Astrocyte of the cerebellum (primary cell): Measurements from ENCODE around the gene ATF6B.

Experiments
- DNase-seq: peaks from one replicate; pipeline ENCODE4 v3.0.0-alpha.2; 2011; ENCODE audit warnings: low read depth
- H3K4me3 ChIP-seq: 2 replicates; pipeline ENCODE4 v1.5.1; 2011; ENCODE audit warnings: mild to moderate bottlenecking, low read depth, low read length, moderate library complexity
- in situ Hi-C: cut with HindIII; loops from 2 replicates; pipeline ENCODE4 v1.10.0; 2017; ENCODE audit warnings: low sequenced_read_pairs
- TF ChIP-seq, protein P1 (sequence below): IDR thresholded peaks from 2 replicates; pipeline ENCODE4 v1.5.1; 2012; ENCODE audit warnings: low read length, low read depth, moderate library complexity, mild to moderate bottlenecking; ENCODE audit errors: missing control alignments

Gene ATF6B

DNA sequence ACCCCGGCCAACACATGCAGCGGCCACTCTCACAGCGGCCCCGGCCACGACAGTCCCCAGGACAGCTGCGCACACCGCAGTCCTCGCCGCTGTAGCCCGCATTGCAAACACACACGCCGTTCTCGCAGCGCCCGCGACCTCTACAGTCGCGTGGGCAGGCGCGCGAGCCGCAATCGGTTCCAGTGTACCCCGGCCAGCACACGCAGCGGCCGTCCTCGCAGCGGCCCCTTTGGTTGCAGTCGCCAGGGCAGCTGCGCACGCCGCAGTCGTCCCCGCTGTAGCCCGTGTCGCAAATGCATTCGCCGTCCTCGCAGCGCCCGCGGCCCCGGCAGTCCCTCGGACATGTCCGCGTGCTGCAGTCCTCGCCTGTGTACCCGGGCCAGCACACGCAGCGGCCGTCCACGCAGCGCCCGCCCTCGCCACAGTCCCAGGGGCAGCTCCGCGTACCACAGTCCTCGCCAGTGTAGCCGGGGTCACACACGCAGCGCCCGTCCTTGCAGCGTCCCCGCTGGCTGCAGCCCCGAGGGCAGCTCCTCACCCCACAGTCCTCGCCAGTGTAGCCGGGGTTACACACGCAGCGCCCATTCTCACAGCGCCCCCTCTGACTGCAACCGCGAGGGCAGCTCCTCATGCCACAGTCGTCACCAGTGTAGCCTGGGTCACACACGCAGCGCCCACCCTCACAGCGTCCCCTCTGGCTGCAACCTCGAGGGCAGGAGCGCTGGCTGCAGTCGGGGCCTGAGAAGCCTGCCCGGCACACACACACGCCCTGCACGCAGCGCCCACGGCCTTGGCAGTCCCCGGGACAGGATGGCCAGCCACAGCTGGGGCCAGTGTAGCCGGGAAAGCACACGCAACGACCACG lies 31.4 kb downstream of the ATF6B start:
- in situ Hi-C loops, result no loop called here
- no peak overlapping the region for H3K4me3 ChIP-seq
- DNase-seq, result no peak
- TF ChIP-seq, protein P1, sequence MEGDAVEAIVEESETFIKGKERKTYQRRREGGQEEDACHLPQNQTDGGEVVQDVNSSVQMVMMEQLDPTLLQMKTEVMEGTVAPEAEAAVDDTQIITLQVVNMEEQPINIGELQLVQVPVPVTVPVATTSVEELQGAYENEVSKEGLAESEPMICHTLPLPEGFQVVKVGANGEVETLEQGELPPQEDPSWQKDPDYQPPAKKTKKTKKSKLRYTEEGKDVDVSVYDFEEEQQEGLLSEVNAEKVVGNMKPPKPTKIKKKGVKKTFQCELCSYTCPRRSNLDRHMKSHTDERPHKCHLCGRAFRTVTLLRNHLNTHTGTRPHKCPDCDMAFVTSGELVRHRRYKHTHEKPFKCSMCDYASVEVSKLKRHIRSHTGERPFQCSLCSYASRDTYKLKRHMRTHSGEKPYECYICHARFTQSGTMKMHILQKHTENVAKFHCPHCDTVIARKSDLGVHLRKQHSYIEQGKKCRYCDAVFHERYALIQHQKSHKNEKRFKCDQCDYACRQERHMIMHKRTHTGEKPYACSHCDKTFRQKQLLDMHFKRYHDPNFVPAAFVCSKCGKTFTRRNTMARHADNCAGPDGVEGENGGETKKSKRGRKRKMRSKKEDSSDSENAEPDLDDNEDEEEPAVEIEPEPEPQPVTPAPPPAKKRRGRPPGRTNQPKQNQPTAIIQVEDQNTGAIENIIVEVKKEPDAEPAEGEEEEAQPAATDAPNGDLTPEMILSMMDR, result peak; percentile 14

DNA sequence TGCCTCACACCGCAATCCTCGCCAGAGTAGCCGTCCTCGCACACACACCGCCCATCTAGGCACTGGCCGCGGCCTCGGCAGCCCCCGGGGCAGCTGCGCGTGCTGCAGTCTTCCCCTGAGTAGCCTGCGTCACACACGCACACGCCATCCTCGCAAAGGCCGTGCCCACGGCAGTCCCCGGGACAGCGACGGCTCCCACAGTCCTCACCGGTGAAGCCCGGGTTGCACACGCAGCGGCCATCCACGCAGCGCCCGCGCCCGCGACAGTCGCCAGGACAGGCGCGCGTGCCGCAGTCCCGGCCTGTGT lies 32.0 kb downstream of the ATF6B start:
- DNase-seq, result no peak
- TF ChIP-seq, protein P1, result no peak
- in situ Hi-C loops, result no loop called here
- no peak overlapping the region for H3K4me3 ChIP-seq

DNA sequence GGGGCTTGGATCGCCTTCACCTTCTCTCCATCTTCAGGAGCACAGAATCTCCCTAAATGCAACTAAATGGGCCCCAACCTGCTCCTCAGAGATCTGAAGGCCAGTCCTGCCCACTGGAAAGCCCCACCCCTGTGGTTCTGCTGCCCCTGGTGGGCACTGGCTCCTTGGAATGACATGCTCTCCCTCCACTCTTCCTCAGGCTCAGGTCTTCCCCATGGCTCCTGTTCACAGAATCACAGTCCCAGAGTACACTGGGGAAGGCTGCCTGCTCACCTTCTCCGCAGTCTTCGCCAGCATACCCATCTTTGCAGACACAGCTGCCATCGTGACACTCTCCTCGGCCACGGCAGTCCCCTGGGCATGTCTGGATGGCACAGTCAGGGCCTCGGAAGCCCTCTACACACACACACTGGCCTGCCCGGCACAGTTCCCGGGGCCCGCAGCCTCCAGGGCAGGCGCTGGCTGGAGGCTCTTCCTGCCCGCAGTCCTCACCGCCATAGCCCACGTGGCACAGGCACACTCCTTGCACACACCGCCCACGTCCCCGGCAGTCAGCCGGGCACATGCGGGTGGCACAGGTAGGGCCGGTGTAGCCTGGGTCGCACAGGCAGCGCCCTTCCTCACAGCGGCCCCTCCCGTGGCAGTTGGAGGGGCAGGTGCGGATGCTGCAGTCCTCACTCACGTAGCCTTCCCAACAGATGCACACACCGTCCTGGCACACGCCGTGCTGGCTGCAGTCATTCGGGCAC lies 32.5 kb downstream of the ATF6B start:
- in situ Hi-C loops, result no loop called here
- DNase-seq, result no peak
- TF ChIP-seq, protein P1, result peak; percentile 10
- H3K4me3 ChIP-seq, result no peak overlapping the region

DNA sequence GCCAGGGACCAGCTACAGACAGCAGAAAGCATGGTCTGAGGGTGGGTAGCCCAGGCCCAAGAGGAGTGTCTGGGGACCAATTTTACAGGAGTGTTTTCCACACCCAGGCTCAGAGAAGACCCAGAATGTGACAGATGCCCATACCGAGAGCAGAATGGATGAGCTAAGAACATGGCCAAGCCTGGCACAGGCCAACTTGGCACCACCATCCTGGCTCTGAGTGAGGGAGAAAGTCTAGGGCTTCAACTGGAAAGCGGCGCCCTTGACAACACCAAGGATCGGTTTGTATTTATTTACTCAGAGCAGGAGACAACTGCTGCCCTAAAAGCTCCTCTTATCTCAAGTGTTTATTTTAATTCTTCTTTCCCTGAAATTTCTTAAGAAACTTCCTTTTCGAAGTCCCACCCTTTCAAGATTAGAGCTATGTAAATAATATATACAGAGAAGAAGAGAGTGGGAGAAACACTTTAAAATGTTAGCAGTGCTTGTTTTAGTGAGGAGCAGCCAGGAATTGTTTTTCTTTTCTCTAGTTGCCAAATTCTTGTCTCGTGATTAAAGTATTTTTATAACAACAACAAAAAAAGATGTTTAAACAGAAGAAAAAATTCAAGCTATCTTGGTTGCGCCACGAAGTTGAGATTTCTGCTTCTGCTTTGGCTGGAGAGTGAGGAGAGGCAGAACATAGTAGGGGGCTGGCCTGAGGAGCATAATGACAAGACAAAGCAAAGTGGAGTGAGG lies 35.1 kb downstream of the ATF6B start:
- in situ Hi-C loops, result no loop called here
- TF ChIP-seq, protein P1, result no peak
- DNase-seq, result no peak
- H3K4me3 ChIP-seq, result no peak overlapping the region

DNA sequence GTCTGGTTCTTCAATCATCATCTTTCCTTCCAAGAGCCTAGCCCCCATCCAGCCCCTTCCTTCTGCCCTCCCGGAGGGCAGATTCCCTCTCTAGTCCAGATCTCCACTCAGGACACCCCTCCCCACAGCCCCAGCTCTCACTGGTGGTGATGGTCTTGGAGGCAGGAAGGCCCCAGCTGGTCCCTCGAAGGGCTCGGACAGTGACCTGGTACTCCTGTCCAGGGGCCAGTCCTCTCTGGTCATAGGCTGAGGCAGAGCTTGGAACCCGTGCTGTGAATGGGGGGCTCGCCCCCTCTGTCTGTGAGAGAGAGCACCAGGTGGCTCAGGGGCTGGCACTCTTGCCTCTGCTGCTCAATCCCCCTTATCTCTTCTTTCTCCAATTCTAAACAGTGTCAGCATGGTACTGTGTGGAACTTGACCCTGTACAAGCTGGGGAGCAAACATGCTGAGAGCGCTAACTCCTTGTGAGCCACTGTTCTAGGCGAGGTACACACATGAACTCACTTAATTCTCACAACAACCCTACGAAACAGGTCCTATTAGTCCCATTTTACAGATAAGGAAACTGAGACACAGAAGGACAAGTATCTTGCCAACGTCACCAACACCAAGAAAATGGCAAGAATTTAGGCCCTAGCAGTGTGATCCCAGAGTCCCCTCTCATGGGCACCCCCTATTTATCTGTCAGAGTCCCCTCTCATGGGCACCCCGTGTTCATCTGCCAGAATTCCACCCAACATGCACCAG lies 38.8 kb downstream of the ATF6B start:
- TF ChIP-seq, protein P1, result no peak
- no peak overlapping the region for H3K4me3 ChIP-seq
- in situ Hi-C loops, result no loop called here
- DNase-seq, result no peak
